Karpas-422 (cell line): ENCODE results near the gene ICE2. TPM values are rescaled to one million over a fixed set of nuclear protein-coding genes. Genes with fewer than 3 reads are reported as not detected.

Experiments
- DNase-seq: peaks from one replicate; pipeline ENCODE4 v3.0.0-alpha.2; 2015
- H2AFZ ChIP-seq: fragments of 200-600 bp; sonication (generic); 2 replicates; pipeline ENCODE4 v1.6.1; 2014; ENCODE audit warnings: antibody characterized with exemption, low read length, mixed read lengths
- H3K27ac ChIP-seq: fragments of 200-600 bp; sonication (generic); 2 replicates; pipeline ENCODE4 v1.5.1; 2014; ENCODE audit warnings: mild to moderate bottlenecking, low read length, moderate library complexity
- H3K27me3 ChIP-seq: fragments of 200-600 bp; sonication (generic); 2 replicates; pipeline ENCODE4 v1.6.1; 2014; ENCODE audit warnings: low read length, mixed read lengths
- H3K36me3 ChIP-seq: fragments of 200-600 bp; sonication (generic); 2 replicates; pipeline ENCODE4 v1.6.1; 2014; ENCODE audit warnings: low read length, mixed read lengths; ENCODE audit not compliant: insufficient read depth
- H3K4me1 ChIP-seq: fragments of 200-600 bp; sonication (generic); 2 replicates; pipeline ENCODE4 v1.6.1; 2014; ENCODE audit warnings: mild to moderate bottlenecking, low read length, mixed read lengths
- H3K4me2 ChIP-seq: fragments of 200-600 bp; sonication (generic); 2 replicates; pipeline ENCODE4 v1.6.1; 2014; ENCODE audit warnings: low read length, low read depth, mild to moderate bottlenecking; ENCODE audit not compliant: poor library complexity, severe bottlenecking
- H3K4me3 ChIP-seq: fragments of 200-600 bp; sonication (generic); 2 replicates; pipeline ENCODE4 v1.5.1; 2014; ENCODE audit warnings: mild to moderate bottlenecking, antibody characterized with exemption, low read length, mixed read lengths
- H3K79me2 ChIP-seq: fragments of 200-600 bp; sonication (generic); 2 replicates; pipeline ENCODE4 v1.6.1; 2014; ENCODE audit warnings: mild to moderate bottlenecking, low read length, mixed read lengths
- H3K9ac ChIP-seq: fragments of 200-600 bp; sonication (generic); 2 replicates; pipeline ENCODE4 v1.6.0; 2014; ENCODE audit warnings: low read length
- H3K9me2 ChIP-seq: fragments of 200-600 bp; sonication (generic), shearing (Covaris generic); replicated peaks from 2 replicates; pipeline ENCODE4 v1.6.0; 2014; ENCODE audit warnings: mild to moderate bottlenecking, low read length, moderate library complexity; ENCODE audit not compliant: insufficient read depth
- H3K9me3 ChIP-seq: fragments of 300-700, 200-600 bp; sonication (generic); 2 replicates; pipeline ENCODE4 v1.6.1; 2014; ENCODE audit warnings: low read length, mixed read lengths
- H4K20me1 ChIP-seq: fragments of 200-600 bp; sonication (generic); 2 replicates; pipeline ENCODE4 v1.6.1; 2014; ENCODE audit warnings: mild to moderate bottlenecking, antibody characterized with exemption, low read length, low read depth; ENCODE audit not compliant: insufficient read depth
- total RNA-seq: library from RNA; depleted of rRNA; stranded (reverse); fragments of >200 nt; shearing (Covaris generic); gene quantifications from 2 replicates; pipeline ENCODE4 v1.2.3, GENCODE V29; 2014; ENCODE audit warnings: low replicate concordance

ICE2 gene
- total RNA-seq, 1 experiment from 2014 or later: 66.3 TPM

DNA sequence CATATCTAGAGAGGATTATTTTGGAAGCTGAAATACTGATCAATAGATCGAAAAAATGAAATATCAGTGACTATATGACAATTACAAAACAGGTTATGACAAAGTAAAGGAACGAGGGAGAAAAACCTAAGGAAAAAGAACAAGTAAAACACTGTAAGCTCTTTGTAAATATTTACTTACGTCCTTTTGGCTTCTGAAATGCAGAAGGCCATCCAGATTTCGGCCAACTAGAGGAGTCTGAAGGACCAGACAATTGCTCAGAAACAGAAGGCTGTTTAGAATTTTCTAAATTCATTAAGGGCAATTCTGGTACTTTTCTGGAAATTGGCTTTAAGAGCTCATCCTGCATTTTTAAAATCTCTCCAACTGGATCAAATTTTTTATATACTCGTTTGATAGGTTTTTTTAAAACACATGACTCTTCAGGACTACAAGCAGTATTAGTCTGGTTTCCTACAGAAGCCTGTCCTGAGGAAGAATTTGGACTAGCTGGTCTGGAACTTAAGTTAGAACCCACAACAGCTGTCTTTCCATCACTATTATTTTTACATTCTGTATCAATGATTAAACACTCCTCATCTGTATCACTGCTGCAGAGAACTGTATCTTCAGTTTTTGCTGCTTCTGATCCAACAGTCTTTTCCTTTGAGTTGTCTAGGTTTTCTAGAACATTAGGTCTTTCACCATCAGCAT is 30.1 kb downstream of the ICE2 start:
- Histone ChIP-seq H3K36me3 (peaks cover 36% of the 10 kb centered on the region; the same call in 1 of the 2 replicates), H3K27me3 (no peaks in the 10 kb centered on the region), H3K9me3 (no peaks in the 10 kb centered on the region), H3K4me3 (no peak overlapping the region), H3K4me1 (no peaks in the 10 kb centered on the region), H3K9ac (no peak overlapping the region), H4K20me1 (no peaks in the 10 kb centered on the region), H3K79me2 (peaks cover 10% of the 10 kb centered on the region; the same call in 1 of the 2 replicates), H2AFZ (no peak overlapping the region), H3K4me2 (no peak overlapping the region), H3K27ac (no peak overlapping the region), H3K9me2 (no peaks in the 10 kb centered on the region)
- no peak for DNase-seq

DNA sequence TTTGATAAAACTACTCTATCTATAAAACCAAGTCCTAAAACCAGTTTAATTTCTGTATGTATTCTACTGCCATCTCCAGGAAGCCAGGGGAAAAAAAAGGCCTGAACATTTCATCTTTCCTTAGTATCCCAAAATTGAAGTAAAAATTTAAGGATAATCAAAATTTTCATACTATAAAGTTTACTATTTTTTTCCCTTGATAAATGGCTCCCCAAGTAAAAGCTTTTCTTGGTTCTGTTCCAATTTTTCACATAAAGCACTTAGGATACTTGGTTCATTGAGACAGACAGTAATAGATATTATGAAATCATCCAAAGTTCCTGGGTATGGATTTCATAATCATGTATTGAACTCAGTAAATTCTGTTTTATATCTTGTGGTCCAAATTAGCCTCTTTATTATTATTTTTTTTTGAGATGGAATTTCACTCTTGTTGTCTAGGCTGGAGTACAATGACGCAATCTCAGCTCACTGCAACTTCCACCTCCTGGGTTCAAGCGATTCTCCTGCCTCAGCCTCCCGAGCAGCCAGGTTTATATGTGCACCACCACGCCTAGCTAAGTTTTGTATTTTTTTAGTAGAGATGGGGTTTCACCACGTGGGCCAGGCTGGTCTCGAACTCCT is 34.5 kb downstream of the ICE2 start:
- DNase-seq: no peak
- H3K9ac ChIP-seq: no peak overlapping the region
- no peak overlapping the region for H3K27ac ChIP-seq
- no peaks in the 10 kb centered on the region for H3K9me2 ChIP-seq
- no peak overlapping the region for H2AFZ ChIP-seq
- no peaks in the 10 kb centered on the region for H4K20me1 ChIP-seq
- peaks cover 14% of the 10 kb centered on the region for H3K4me1 ChIP-seq
- H3K4me2 ChIP-seq: no peak overlapping the region
- no peak overlapping the region for H3K4me3 ChIP-seq
- H3K79me2 ChIP-seq: peaks cover 7% of the 10 kb centered on the region; the same call in 1 of the 2 replicates
- no peaks in the 10 kb centered on the region for H3K27me3 ChIP-seq
- H3K36me3 ChIP-seq: peaks cover 28% of the 10 kb centered on the region; the same call in 1 of the 2 replicates
- H3K9me3 ChIP-seq: no peaks in the 10 kb centered on the region

DNA sequence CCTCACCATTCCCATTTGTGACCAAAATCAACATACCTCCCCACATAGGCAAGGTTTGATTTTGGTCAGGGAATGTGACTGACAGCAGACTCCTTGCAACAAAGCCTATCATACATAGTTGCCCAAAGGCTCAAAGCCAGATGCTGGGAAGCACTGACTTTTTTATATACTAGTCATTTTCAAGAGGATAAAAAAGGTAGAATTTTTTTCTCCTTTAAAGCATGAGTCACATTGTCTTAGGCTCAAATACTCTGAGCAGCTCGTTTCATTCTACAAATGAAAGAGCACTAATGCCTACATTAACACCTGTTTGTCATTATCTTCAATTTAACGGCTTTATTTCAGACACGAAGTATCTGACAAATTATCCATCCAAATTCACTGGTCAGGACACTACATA is 36.2 kb downstream of the ICE2 start:
- no peaks in the 10 kb centered on the region for H3K27me3 ChIP-seq
- no peak overlapping the region for H3K9ac ChIP-seq

DNA sequence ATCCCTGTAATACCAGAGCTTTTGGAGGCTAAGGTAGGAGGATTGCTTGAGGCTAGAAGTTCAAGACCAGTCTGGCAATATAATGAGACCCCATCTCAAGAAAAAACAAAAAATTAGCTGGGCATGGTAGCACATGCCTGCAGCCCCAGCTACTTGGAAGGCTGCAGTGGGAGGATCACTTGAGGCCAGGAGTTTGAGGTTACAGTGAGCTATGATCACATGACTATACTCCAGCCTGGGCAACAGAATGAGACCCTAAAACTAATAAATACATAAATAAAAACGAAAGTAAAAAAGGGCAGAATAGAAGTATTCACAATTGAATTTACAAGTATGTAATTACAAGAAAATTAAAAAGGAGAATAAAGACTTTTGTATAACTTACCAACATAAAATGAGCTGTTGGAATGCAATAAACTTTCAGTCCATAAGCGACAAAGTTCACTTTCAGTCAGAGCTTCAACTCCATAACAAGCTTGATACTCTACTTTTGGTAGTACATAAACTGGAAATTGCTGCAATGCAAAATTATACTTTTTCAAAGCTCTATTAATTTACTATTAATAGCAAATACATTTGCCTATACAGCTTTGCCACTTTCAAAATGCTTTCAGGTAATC is 36.8 kb downstream of the ICE2 start:
- Histone ChIP-seq H3K9me3 (no peaks in the 10 kb centered on the region), H3K4me2 (no peak overlapping the region), H3K9me2 (no peaks in the 10 kb centered on the region), H3K27me3 (no peaks in the 10 kb centered on the region), H3K79me2 (no peaks in the 10 kb centered on the region), H3K4me1 (peaks cover 14% of the 10 kb centered on the region), H3K36me3 (peaks cover 24% of the 10 kb centered on the region; the same call in 1 of the 2 replicates), H2AFZ (no peak overlapping the region), H3K4me3 (no peak overlapping the region), H4K20me1 (no peaks in the 10 kb centered on the region), H3K9ac (no peak overlapping the region), H3K27ac (no peak overlapping the region)
- no peak for DNase-seq

More for the DNA sequence above, 36.2 kb downstream of the ICE2 start:
- no peak overlapping the region for H3K4me3 ChIP-seq
- peaks cover 14% of the 10 kb centered on the region for H3K4me1 ChIP-seq
- no peaks in the 10 kb centered on the region for H3K9me2 ChIP-seq
- DNase-seq: no peak
- no peaks in the 10 kb centered on the region for H4K20me1 ChIP-seq
- H3K79me2 ChIP-seq: peaks cover 2% of the 10 kb centered on the region; the same call in 1 of the 2 replicates
- no peak overlapping the region for H2AFZ ChIP-seq
- no peak overlapping the region for H3K27ac ChIP-seq
- no peaks in the 10 kb centered on the region for H3K9me3 ChIP-seq
- no peak overlapping the region for H3K4me2 ChIP-seq
- peaks cover 30% of the 10 kb centered on the region; the same call in 1 of the 2 replicates for H3K36me3 ChIP-seq

DNA sequence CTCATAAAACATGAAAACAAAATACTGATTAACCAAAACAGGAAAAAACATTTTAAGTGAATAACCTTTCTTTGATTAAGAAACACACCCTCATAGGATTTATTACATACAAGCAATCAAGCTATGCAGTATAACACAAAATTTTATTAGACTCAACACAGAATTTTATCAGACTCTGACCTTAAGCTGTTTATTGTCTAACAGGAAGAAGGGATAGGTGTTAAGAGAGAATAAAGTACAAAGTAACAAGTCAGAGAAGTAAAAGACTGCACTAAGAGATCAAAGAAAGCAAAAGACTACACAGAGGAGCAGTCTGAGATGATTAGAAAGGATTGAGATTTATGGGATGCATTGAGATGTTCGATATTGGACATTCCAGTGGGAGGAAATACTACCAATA is 37.6 kb downstream of the ICE2 start:
- H2AFZ ChIP-seq: no peak overlapping the region

DNA sequence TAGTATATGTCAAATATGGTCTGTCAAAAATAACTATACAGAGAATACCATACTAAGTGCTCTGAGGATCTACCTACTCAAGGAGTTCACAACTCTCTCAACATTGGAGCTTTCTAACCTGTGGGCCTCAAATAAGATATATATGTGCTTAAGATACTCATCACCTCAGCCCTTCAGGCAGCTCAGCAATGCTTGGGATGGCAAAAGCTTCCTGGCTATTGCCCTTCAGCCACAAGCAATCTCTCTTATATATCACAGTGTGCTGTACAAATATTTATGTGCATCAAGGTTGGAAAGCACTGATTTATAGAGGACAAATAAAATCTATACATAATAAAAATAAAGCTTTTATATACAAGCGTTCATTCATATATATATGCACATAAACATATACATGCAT is 40.3 kb downstream of the ICE2 start:
- H3K4me2 ChIP-seq: no peak overlapping the region
- DNase-seq: no peak
- H3K4me3 ChIP-seq: no peak overlapping the region

More for the DNA sequence above, 37.6 kb downstream of the ICE2 start:
- Histone ChIP-seq H3K9ac (no peak overlapping the region), H3K9me2 (no peaks in the 10 kb centered on the region), H3K4me1 (peaks cover 14% of the 10 kb centered on the region), H3K27ac (no peak overlapping the region), H3K36me3 (peaks cover 22% of the 10 kb centered on the region; the same call in 1 of the 2 replicates), H3K4me2 (no peak overlapping the region), H4K20me1 (no peaks in the 10 kb centered on the region), H3K4me3 (no peak overlapping the region), H3K79me2 (no peaks in the 10 kb centered on the region), H3K9me3 (no peaks in the 10 kb centered on the region), H3K27me3 (no peaks in the 10 kb centered on the region)
- DNase-seq: no peak

DNA sequence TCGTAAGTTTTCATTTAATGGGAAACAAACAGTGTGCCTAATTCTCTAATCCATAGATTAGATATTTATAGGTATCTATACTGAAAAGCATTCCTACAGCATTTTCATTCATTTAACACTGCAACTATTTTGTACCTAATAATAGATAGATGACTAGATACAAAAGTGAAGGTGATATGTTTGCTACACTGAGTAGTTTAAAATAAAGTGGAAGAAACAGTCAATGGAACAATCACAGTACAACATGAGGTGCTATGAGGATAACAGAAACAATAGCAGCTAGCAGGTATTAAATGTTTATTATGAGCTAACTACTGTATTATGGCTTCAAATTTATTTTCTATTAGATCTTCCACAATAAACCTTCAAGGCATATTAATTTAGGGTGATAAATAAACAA is 50.0 kb downstream of the ICE2 start:
- Histone ChIP-seq H3K9me2 (no peaks in the 10 kb centered on the region), H3K79me2 (no peaks in the 10 kb centered on the region), H3K27ac (no peak overlapping the region), H4K20me1 (no peaks in the 10 kb centered on the region), H3K9me3 (no peaks in the 10 kb centered on the region), H3K36me3 (peaks cover 12% of the 10 kb centered on the region; the same call in 1 of the 2 replicates), H2AFZ (no peak overlapping the region), H3K4me2 (no peak overlapping the region), H3K4me1 (no peaks in the 10 kb centered on the region), H3K4me3 (no peak overlapping the region), H3K9ac (no peak overlapping the region), H3K27me3 (no peaks in the 10 kb centered on the region)
- no peak for DNase-seq

More for the DNA sequence above, 40.3 kb downstream of the ICE2 start:
- no peak overlapping the region for H3K27ac ChIP-seq
- H2AFZ ChIP-seq: no peak overlapping the region
- H4K20me1 ChIP-seq: no peaks in the 10 kb centered on the region
- no peaks in the 10 kb centered on the region for H3K27me3 ChIP-seq
- H3K36me3 ChIP-seq: peaks cover 22% of the 10 kb centered on the region; the same call in 1 of the 2 replicates
- no peaks in the 10 kb centered on the region for H3K9me3 ChIP-seq
- H3K9ac ChIP-seq: no peak overlapping the region
- no peaks in the 10 kb centered on the region for H3K9me2 ChIP-seq
- H3K79me2 ChIP-seq: no peaks in the 10 kb centered on the region
- H3K4me1 ChIP-seq: peaks cover 14% of the 10 kb centered on the region

DNA sequence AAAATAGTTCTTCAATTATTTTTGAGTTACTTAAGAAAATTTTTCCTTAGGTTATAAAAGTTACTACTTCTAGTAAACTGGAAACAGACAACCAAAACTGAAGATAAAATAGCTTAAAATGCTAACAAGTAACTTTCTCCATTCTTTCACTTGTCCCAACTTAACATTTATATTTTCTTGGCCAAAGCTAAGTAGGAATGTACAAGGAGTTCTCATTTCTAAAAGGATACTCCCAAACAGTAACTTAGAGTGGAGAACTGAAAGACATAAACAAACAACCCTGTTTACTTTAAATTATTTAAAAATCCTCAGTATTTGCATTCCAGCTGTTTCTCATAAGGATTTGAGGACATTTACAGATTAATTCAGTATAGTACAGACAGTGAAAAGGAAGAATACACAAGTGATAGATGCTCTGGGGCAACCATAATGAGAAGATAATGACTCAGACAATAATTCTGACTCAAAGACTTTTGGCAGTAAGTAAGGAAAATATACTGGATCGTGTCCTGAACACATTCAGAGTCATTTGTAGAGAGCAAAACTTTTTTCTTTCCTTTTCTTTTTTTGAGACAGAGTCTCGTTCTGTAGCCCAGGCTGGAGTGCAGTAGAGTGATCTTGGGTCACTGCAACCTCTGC is 52.0 kb downstream of the ICE2 start:
- no peaks in the 10 kb centered on the region for H3K9me3 ChIP-seq
- no peak overlapping the region for H3K27ac ChIP-seq
- no peak overlapping the region for H3K4me2 ChIP-seq
- H4K20me1 ChIP-seq: no peaks in the 10 kb centered on the region
- H3K9ac ChIP-seq: no peak overlapping the region
- H3K4me1 ChIP-seq: no peaks in the 10 kb centered on the region
- no peaks in the 10 kb centered on the region for H3K27me3 ChIP-seq
- H3K4me3 ChIP-seq: no peak overlapping the region
- no peaks in the 10 kb centered on the region for H3K79me2 ChIP-seq
- H3K9me2 ChIP-seq: no peaks in the 10 kb centered on the region
- no peak for DNase-seq
- H3K36me3 ChIP-seq: peaks cover 21% of the 10 kb centered on the region; the same call in 1 of the 2 replicates
- no peak overlapping the region for H2AFZ ChIP-seq
